Keratinocyte (primary cell): ENCODE data around the gene UQCC2.

ENCODE experiments used
- CTCF ChIP-seq, 3 experiments: IDR thresholded peaks in 1 of 3; conservative IDR thresholded peaks in 1 of 3; optimal IDR thresholded peaks in 1 of 3; 2 replicates in 2 of 3; 3 replicates in 1 of 3; pipeline versions ENCODE3 to v1.5.1; 2011; ENCODE audit warnings: low read length in 3 of 3, mild to moderate bottlenecking in 3 of 3, moderate library complexity in 2 of 3, control low read depth in 1 of 3, inconsistent platforms in 1 of 3; ENCODE audit not compliant: insufficient read depth in 2 of 3; ENCODE audit errors: extremely low read depth in 1 of 3
- EZH2 ChIP-seq: IDR thresholded peaks from one replicate; pipeline ENCODE4 v1.6.1; 2012; ENCODE audit warnings: inconsistent platforms, mild to moderate bottlenecking, low read length, moderate library complexity

- no peak for TF ChIP-seq CTCF (optimal IDR thresholded peaks at IDR 0.05 in 1 of 3, IDR thresholded peaks at IDR 0.05 in 1 of 3, conservative IDR thresholded peaks at IDR 0.05 in 1 of 3; ENCODE audit: extremely low read depth in 1 of 3, insufficient read depth in 2 of 3, low read length in 3 of 3)
- TF ChIP-seq EZH2 = no peak
Observed at GRCh38 chr6:33727126-33727525, 15.6 kb upstream of the UQCC2 start.
